Urinary bladder (tissue), 4 donors: ENCODE measurements around the gene GAPDHS. TPM values are rescaled to one million over a fixed set of nuclear protein-coding genes. Genes with fewer than 3 reads are reported as not detected.

Experiments used
- DNase-seq: peaks from one replicate; pipeline ENCODE4 v3.0.0-alpha.2; 2015; ENCODE audit errors: extremely low spot score
- H3K27ac ChIP-seq: one replicate; pipeline ENCODE4 v1.5.1; 2013; ENCODE audit warnings: low read depth, mild to moderate bottlenecking, moderate library complexity
- H3K36me3 ChIP-seq: one replicate; pipeline ENCODE4 v1.6.1; 2013; ENCODE audit warnings: mild to moderate bottlenecking, moderate library complexity; ENCODE audit not compliant: insufficient read depth
- H3K4me1 ChIP-seq: one replicate; pipeline ENCODE4 v1.6.1; 2013; ENCODE audit warnings: mild to moderate bottlenecking, moderate library complexity; ENCODE audit not compliant: insufficient read depth
- H3K4me3 ChIP-seq: one replicate; pipeline ENCODE4 v1.5.1; 2013; ENCODE audit warnings: low read depth, low read length
- WGBS: extraction: QIAGEN DNeasy Blood & Tissue Kit; methylation state at CpG from one replicate; pipeline ENCODE4 v1.1.7; 2013; 5-methylcytosine and 5-hydroxymethylcytosine counted together
- polyA plus RNA-seq: library from polyadenylated mRNA; stranded (reverse); fragments of 200-250 nt; gene quantifications from one replicate; pipeline ENCODE4 v1.2.3, GENCODE V29; 2013
- total RNA-seq: library from RNA; depleted of rRNA; stranded (reverse); fragments of >200 nt; gene quantifications from one replicate; pipeline ENCODE4 v1.2.3, GENCODE V29; 2014
- donor health status: healthy with polysubstance abuse.
- donor health status: healthy.

GAPDHS gene
- total and polyA plus RNA-seq, 2 donors = not detected

GRCh38 chr19:35501684-35502083 lies 31.6 kb upstream of the GAPDHS start:
- Histone ChIP-seq H3K4me3 (no peak overlapping the region), H3K4me1 (no peaks in the 10 kb centered on the region), H3K36me3 (no peaks in the 10 kb centered on the region), H3K27ac (no peak overlapping the region)
- WGBS = 73% methylated on average over 15 of the region's 15 CpGs
- DNase-seq = no peak

- H3K4me3 ChIP-seq = no peak overlapping the region
- H3K27ac ChIP-seq = no peak overlapping the region
- DNase-seq = no peak
- no peaks in the 10 kb centered on the region for H3K4me1 ChIP-seq
- H3K36me3 ChIP-seq = no peaks in the 10 kb centered on the region
- WGBS = 89% methylated on average over 4 of the region's 4 CpGs
Observed at GRCh38 chr19:35502751-35503150, 30.5 kb upstream of the GAPDHS start.

- no peaks in the 10 kb centered on the region for H3K4me1 ChIP-seq
- WGBS = 85% methylated on average over 7 of the region's 7 CpGs
Observed at GRCh38 chr19:35506011-35506410, 27.2 kb upstream of the GAPDHS start.

GRCh38 chr19:35507561-35507960 lies 25.7 kb upstream of the GAPDHS start:
- Histone ChIP-seq H3K4me1 (no peaks in the 10 kb centered on the region), H3K4me3 (no peak overlapping the region), H3K27ac (no peak overlapping the region), H3K36me3 (no peaks in the 10 kb centered on the region)
- no peak for DNase-seq
- WGBS = 57% methylated on average over 11 of the region's 11 CpGs

More at GRCh38 chr19:35506011-35506410, 27.2 kb upstream of the GAPDHS start:
- DNase-seq = no peak
- no peak overlapping the region for H3K27ac ChIP-seq
- H3K36me3 ChIP-seq = no peaks in the 10 kb centered on the region
- no peak overlapping the region for H3K4me3 ChIP-seq

- no peak for DNase-seq
- H3K4me3 ChIP-seq = no peak overlapping the region
- no peaks in the 10 kb centered on the region for H3K36me3 ChIP-seq
- H3K27ac ChIP-seq = no peak overlapping the region
- no peaks in the 10 kb centered on the region for H3K4me1 ChIP-seq
- WGBS = 89% methylated on average over 3 of the region's 3 CpGs
Observed at GRCh38 chr19:35508129-35508528, 25.1 kb upstream of the GAPDHS start.

- Histone ChIP-seq H3K4me1 (no peaks in the 10 kb centered on the region), H3K36me3 (no peaks in the 10 kb centered on the region), H3K27ac (no peak overlapping the region), H3K4me3 (no peak overlapping the region)
- 29% methylated on average over 12 of the region's 12 CpGs for WGBS
- no peak for DNase-seq
Observed at GRCh38 chr19:35509018-35509652, 24.1 kb upstream of the GAPDHS start.

GRCh38 chr19:35509861-35510625 lies 23.2 kb upstream of the GAPDHS start:
- no peaks in the 10 kb centered on the region for H3K36me3 ChIP-seq
- H3K4me1 ChIP-seq = no peaks in the 10 kb centered on the region
- 1% methylated on average over 39 of the region's 39 CpGs for WGBS
- peak overlapping the region; percentile 63 for H3K27ac ChIP-seq
- H3K4me3 ChIP-seq = peak overlapping the region; percentile 38
- peak; percentile 63 for DNase-seq

GRCh38 chr19:35510626-35510964 lies 22.7 kb upstream of the GAPDHS start:
- H3K4me3 ChIP-seq = peak overlapping the region; percentile 38
- no peaks in the 10 kb centered on the region for H3K36me3 ChIP-seq
- no peak overlapping the region for H3K27ac ChIP-seq
- H3K4me1 ChIP-seq = no peaks in the 10 kb centered on the region
- 7% methylated on average over 15 of the region's 15 CpGs for WGBS
- DNase-seq = no peak

- H3K4me1 ChIP-seq = no peaks in the 10 kb centered on the region
- 72% methylated on average over 7 of the region's 7 CpGs for WGBS
- no peak overlapping the region for H3K4me3 ChIP-seq
- no peak overlapping the region for H3K27ac ChIP-seq
- DNase-seq = no peak
- H3K36me3 ChIP-seq = no peaks in the 10 kb centered on the region
Observed at GRCh38 chr19:35511337-35511736, 21.9 kb upstream of the GAPDHS start.

- Histone ChIP-seq H3K4me3 (no peak overlapping the region), H3K36me3 (no peaks in the 10 kb centered on the region), H3K27ac (no peak overlapping the region), H3K4me1 (no peaks in the 10 kb centered on the region)
- 70% methylated on average over 15 of the region's 15 CpGs for WGBS
- no peak for DNase-seq
Observed at GRCh38 chr19:35512831-35513627, 20.2 kb upstream of the GAPDHS start.

- DNase-seq = no peak
- no peak within 1 kb of the TSS for H3K27ac ChIP-seq
- H3K36me3 ChIP-seq = no peaks in the 10 kb centered on the region
- WGBS = 18% methylated on average over 15 of the region's 15 CpGs
- H3K4me1 ChIP-seq = no peaks in the 10 kb centered on the region
- H3K4me3 ChIP-seq = no peak within 1 kb of the TSS
Observed at GRCh38 chr19:35513628-35514281, 19.5 kb upstream of the GAPDHS start, which contains the start of gene DMKN. Gene DMKN (minus strand): TSS chr19:35513649. CDS start chr19:35513475, 174 bp downstream.

- no peaks in the 10 kb centered on the region for H3K36me3 ChIP-seq
- H3K27ac ChIP-seq = no peak overlapping the region
- no peaks in the 10 kb centered on the region for H3K4me1 ChIP-seq
- H3K4me3 ChIP-seq = no peak overlapping the region
- DNase-seq = no peak
- 15% methylated on average over 20 of the region's 20 CpGs for WGBS
Observed at GRCh38 chr19:35514282-35514809, 18.9 kb upstream of the GAPDHS start.

GRCh38 chr19:35516310-35516709 lies 16.9 kb upstream of the GAPDHS start:
- DNase-seq = no peak
- no peak overlapping the region for H3K27ac ChIP-seq
- H3K36me3 ChIP-seq = no peaks in the 10 kb centered on the region
- H3K4me3 ChIP-seq = no peak overlapping the region
- H3K4me1 ChIP-seq = no peaks in the 10 kb centered on the region
- 90% methylated on average over 3 of the region's 3 CpGs for WGBS
